Activated naive CD4-positive, alpha-beta T cell (primary cell): Measurements from ENCODE around the gene CAMSAP3.

ENCODE experiments used
- DNase-seq, 4 experiments: peaks; one replicate each; lab custom pipeline; 2025; lab: John Stamatoyannopoulos, UW

CAMSAP3 gene

GRCh38 chr19:7578127-7578526 is 17.5 kb upstream of the CAMSAP3 start:
- DNase-seq = no peak

GRCh38 chr19:7579182-7579581 is 16.5 kb upstream of the CAMSAP3 start:
- no peak for DNase-seq

GRCh38 chr19:7582446-7582845 is 13.2 kb upstream of the CAMSAP3 start:
- DNase-seq = no peak

- no peak for DNase-seq
These were observed 5.8 kb upstream of the CAMSAP3 start for GRCh38 chr19:7589822-7590221.

GRCh38 chr19:7590256-7590655 is 5.4 kb upstream of the CAMSAP3 start:
- no peak for DNase-seq

- DNase-seq = no peak
These were observed 711 bp downstream of the CAMSAP3 start for GRCh38 chr19:7596211-7596937.

- DNase-seq = no peak
These were observed 2.0 kb downstream of the CAMSAP3 start for GRCh38 chr19:7597689-7598088.

- no peak for DNase-seq
These were observed 2.5 kb downstream of the CAMSAP3 start for GRCh38 chr19:7598180-7598579.

GRCh38 chr19:7600721-7601120 is 5.1 kb downstream of the CAMSAP3 start:
- no peak for DNase-seq

- DNase-seq = no peak
These were observed 6.7 kb downstream of the CAMSAP3 start for GRCh38 chr19:7602240-7602934.

- DNase-seq = no peak
These were observed 7.4 kb downstream of the CAMSAP3 start for GRCh38 chr19:7602935-7603497.

GRCh38 chr19:7603919-7604318 is 8.3 kb downstream of the CAMSAP3 start:
- no peak for DNase-seq

- DNase-seq = no peak
These were observed 10.0 kb downstream of the CAMSAP3 start for GRCh38 chr19:7605490-7606222.

GRCh38 chr19:7606289-7606688 is 10.6 kb downstream of the CAMSAP3 start:
- DNase-seq = no peak

GRCh38 chr19:7607212-7607873 is 11.7 kb downstream of the CAMSAP3 start:
- DNase-seq = no peak

GRCh38 chr19:7607874-7608560 is 12.4 kb downstream of the CAMSAP3 start:
- DNase-seq = no peak

- no peak for DNase-seq
These were observed 15.0 kb downstream of the CAMSAP3 start for GRCh38 chr19:7610491-7611240.

- DNase-seq = no peak
These were observed 16.0 kb downstream of the CAMSAP3 start for GRCh38 chr19:7611541-7612279.

- no peak for DNase-seq
These were observed 16.9 kb downstream of the CAMSAP3 start for GRCh38 chr19:7612282-7613274.
